B cell (primary cell): ENCODE measurements around the gene GAMT. TPM values are rescaled to one million over a fixed set of nuclear protein-coding genes. Genes with fewer than 3 reads are reported as not detected.

Experiments used
- ATAC-seq: fragments of 200-7000 bp; cut with Tn5 transposase; one replicate; pipeline ENCODE4 v1.10.0; 2021; ENCODE audit warnings: low read depth, mild to moderate bottlenecking, moderate number of reproducible peaks, moderate library complexity
- CTCF ChIA-PET: fragments of 350-600 bp; sonication (Branson Sonifier 250); formaldehyde crosslinking; loops from one replicate; lab custom pipeline; 2021; ENCODE audit warnings: antibody characterized with exemption, inconsistent platforms; lab: Charles Lee
- POLR2A ChIA-PET: fragments of 350-600 bp; sonication (Branson Sonifier 250); formaldehyde crosslinking; loops from one replicate; lab custom pipeline; 2021; ENCODE audit warnings: antibody characterized with exemption; lab: Charles Lee
- DNase-seq: peaks from one replicate; pipeline ENCODE4 v3.0.0; 2013
- H2AFZ ChIP-seq: 2 replicates; pipeline ENCODE4 v1.6.1; 2012; ENCODE audit warnings: mild to moderate bottlenecking, low read depth, low read length; ENCODE audit not compliant: insufficient read depth, poor library complexity, severe bottlenecking
- H3K27ac ChIP-seq, 2 donors: 1 replicate in 1 of 2; 2 replicates in 1 of 2; pipeline ENCODE4 v1.5.1; 2012 to 2013; ENCODE audit warnings: low read length in 2 of 2, mild to moderate bottlenecking in 2 of 2, moderate library complexity in 1 of 2
- H3K27me3 ChIP-seq, 4 experiments: fragments of 200-600 bp in 1 of 4; sonication (generic) in 1 of 4; replicated peaks in 1 of 4; 1 replicate in 2 of 4; 2 replicates in 2 of 4; pipeline versions ENCODE4 v1.6.1 to v1.7.0; 2013 to 2016; ENCODE audit warnings: low read length in 3 of 4, mild to moderate bottlenecking in 2 of 4, mixed read lengths in 1 of 4, moderate library complexity in 1 of 4; ENCODE audit not compliant: insufficient read depth in 4 of 4, control insufficient read depth in 3 of 4; ENCODE audit errors: control extremely low read depth in 1 of 4
- H3K36me3 ChIP-seq, 2 experiments: replicated peaks in 1 of 2; 1 replicate in 1 of 2; 2 replicates in 1 of 2; pipeline versions ENCODE4 v1.6.1 to v1.7.1; 2013; ENCODE audit warnings: low read length in 1 of 2; ENCODE audit not compliant: insufficient read depth in 2 of 2, control insufficient read depth in 1 of 2; ENCODE audit errors: control extremely low read depth in 1 of 2, extremely low read depth in 1 of 2
- H3K4me1 ChIP-seq, 2 donors: fragments of 200-600 bp in 1 of 2; sonication (generic) in 1 of 2; 1 replicate in 1 of 2; 2 replicates in 1 of 2; pipeline versions ENCODE4 v1.5.1 to v1.6.1; 2013 to 2017; ENCODE audit warnings: low read length in 2 of 2; ENCODE audit not compliant: control insufficient read depth in 2 of 2, insufficient read depth in 2 of 2
- H3K4me2 ChIP-seq: replicated peaks from 2 replicates; pipeline ENCODE3; 2012; ENCODE audit warnings: mild to moderate bottlenecking, low read depth, low read length; ENCODE audit not compliant: poor library complexity, severe bottlenecking
- H3K4me3 ChIP-seq, 5 experiments: fragments of 200-600 bp in 1 of 5; sonication (generic) in 1 of 5; 1 replicate in 3 of 5; 2 replicates in 2 of 5; pipeline versions ENCODE4 v1.5.1 to v1.7.0; 2011 to 2016; ENCODE audit warnings: low read length in 4 of 5, mild to moderate bottlenecking in 4 of 5, low read depth in 2 of 5, control low read depth in 1 of 5, moderate library complexity in 1 of 5; ENCODE audit not compliant: insufficient read depth in 1 of 5; ENCODE audit errors: control extremely low read depth in 1 of 5, extremely low read depth in 1 of 5
- H3K79me2 ChIP-seq: fragments of 200-600 bp; sonication (generic); one replicate; pipeline ENCODE4 v1.6.0; 2016; ENCODE audit warnings: low read length; ENCODE audit not compliant: control insufficient read depth, insufficient read depth
- H3K9ac ChIP-seq: fragments of 200-600 bp; sonication (generic); 2 replicates; pipeline ENCODE4 v1.6.1; 2017; ENCODE audit warnings: mild to moderate bottlenecking, low read length, moderate library complexity
- H3K9me3 ChIP-seq, 3 donors: one replicate each; pipeline versions ENCODE4 v1.6.1 to v1.7.1; 2013; ENCODE audit warnings: low read length in 2 of 3; ENCODE audit not compliant: control insufficient read depth in 2 of 3, insufficient read depth in 1 of 3; ENCODE audit errors: control extremely low read depth in 1 of 3
- H4K20me1 ChIP-seq: 2 replicates; pipeline ENCODE4 v1.6.0; 2012; ENCODE audit warnings: mild to moderate bottlenecking, low read length; ENCODE audit not compliant: insufficient read depth, control insufficient read depth, poor library complexity, severe bottlenecking
- H3K27ac Mint-ChIP-seq: one replicate; pipeline ENCODE4 v1.8.0; 2021; ENCODE audit warnings: mixed read lengths
- H3K27me3 Mint-ChIP-seq: one replicate; pipeline ENCODE4 v1.8.0; 2021; ENCODE audit warnings: mixed read lengths
- H3K4me1 Mint-ChIP-seq: one replicate; pipeline ENCODE4 v1.8.0; 2021; ENCODE audit warnings: mixed read lengths
- H3K4me3 Mint-ChIP-seq: one replicate; pipeline ENCODE4 v1.8.0; 2021; ENCODE audit warnings: mixed read lengths
- H3K9me3 Mint-ChIP-seq: one replicate; pipeline ENCODE4 v1.8.0; 2022; ENCODE audit warnings: mixed read lengths; ENCODE audit not compliant: insufficient read depth
- CTCF ChIP-seq: fragments of 200-600 bp; IDR thresholded peaks from one replicate; pipeline ENCODE4 v1.8.0; 2022; ENCODE audit warnings: antibody characterized with exemption, mild to moderate bottlenecking
- EZH2 ChIP-seq: IDR thresholded peaks from 2 replicates; pipeline ENCODE4 v1.6.1; 2012; ENCODE audit warnings: borderline replicate concordance, low read depth, mild to moderate bottlenecking, moderate library complexity, low read length; ENCODE audit not compliant: insufficient read depth, poor library complexity, severe bottlenecking
- WGBS: methylation state at CpG from one replicate; pipeline ENCODE4 v1.1.5; 2013; ENCODE audit warnings: missing lambda C conversion rate; ENCODE audit not compliant: insufficient coverage; 5-methylcytosine and 5-hydroxymethylcytosine counted together
- intact Hi-C: fragments of 100-400 bp; cut with micrococcal nuclease; formaldehyde crosslinking; loops from one replicate; pipeline ENCODE4 v1.10.0; 2022
- polyA plus RNA-seq: library from polyadenylated mRNA; depleted of rRNA; stranded (reverse); fragments of >200 nt; gene quantifications from 2 replicates; pipeline ENCODE4 v1.2.3, GENCODE V29; 2012
- total RNA-seq, 2 donors: library from RNA; stranded (reverse); fragments of 120-200 nt in 1 of 2; gene quantifications; 1 replicate in 1 of 2; 2 replicates in 1 of 2; pipeline versions ENCODE4 v1.2.3 to v1.2.4, GENCODE V29; 2013 to 2022

GAMT gene
- total and polyA plus RNA-seq, 2 donors (not counting 1 experiment from before 2014, with no cell fraction given): 8.8 to 12.1 TPM

DNA sequence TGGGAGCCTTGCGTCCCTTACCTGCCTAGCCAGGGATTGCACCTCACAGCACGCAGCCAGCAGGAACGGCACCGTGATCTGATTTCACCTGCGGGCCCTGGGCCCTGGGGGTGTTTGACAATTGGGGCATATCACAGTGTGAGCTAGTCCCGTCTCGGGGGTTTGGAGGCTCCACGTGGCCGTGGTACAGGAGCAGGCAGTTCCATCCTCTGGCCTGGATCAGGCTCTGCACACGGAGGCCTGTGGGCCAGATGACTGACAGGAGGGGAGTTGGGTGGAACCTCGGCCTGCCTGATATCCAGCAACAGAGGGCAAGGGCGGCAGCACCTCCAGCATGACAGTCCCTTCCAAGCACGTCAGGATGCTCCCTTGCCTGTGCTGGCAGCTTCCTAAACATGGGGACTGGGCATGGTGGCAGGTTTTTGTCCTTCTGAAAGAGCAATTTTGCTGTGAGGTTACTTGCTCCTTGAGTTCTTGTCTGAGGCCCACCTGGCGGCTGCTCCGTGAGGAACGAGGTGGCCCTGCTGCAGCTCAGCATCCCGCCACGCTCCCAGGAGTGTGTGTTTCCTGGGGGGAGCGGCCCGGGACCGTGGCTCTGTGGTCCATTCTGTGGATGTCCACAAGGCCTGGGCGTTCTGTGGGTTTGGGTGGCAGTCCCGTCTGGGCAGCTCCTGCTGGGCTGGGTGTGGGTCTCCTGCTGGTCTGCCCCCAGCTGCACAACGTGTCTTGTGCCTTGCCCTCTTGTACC lies 30.6 kb upstream of the GAMT start:
- no peak overlapping the region for H2AFZ ChIP-seq
- TF ChIP-seq EZH2: no peak
- TF ChIP-seq CTCF: no peak
- peaks cover 0 to 66% of the 10 kb centered on the region in 2 experiments for H3K36me3 ChIP-seq
- H3K9me3 ChIP-seq: no peaks in the 10 kb centered on the region
- POLR2A ChIA-PET: interaction anchor here (0.6 kb wide), 1 partner anchor 13 kb away, joined by 13 read pairs; no protein-coding TSS in a partner anchor
- no peak overlapping the region for H3K4me2 ChIP-seq
- no peaks in the 10 kb centered on the region for H3K9me3 Mint-ChIP-seq
- intact Hi-C loops: no loop called here
- CTCF ChIA-PET: no interaction called here
- no peak overlapping the region for H3K9ac ChIP-seq
- H3K4me3 Mint-ChIP-seq: no peak overlapping the region
- H3K27ac ChIP-seq: no peak overlapping the region
- no peaks in the 10 kb centered on the region for H3K27me3 Mint-ChIP-seq
- H3K4me3 ChIP-seq: no peak overlapping the region
- H4K20me1 ChIP-seq: peaks cover 60% of the 10 kb centered on the region
- H3K79me2 ChIP-seq: peaks cover 28% of the 10 kb centered on the region
- no peaks in the 10 kb centered on the region for H3K4me1 Mint-ChIP-seq
- DNase-seq (no peak), ATAC-seq (no peak)
- no peak overlapping the region for H3K27ac Mint-ChIP-seq
- 93% methylated on average over 24 of the region's 24 CpGs for WGBS
- no peaks in the 10 kb centered on the region for H3K4me1 ChIP-seq
- no peaks in the 10 kb centered on the region for H3K27me3 ChIP-seq

GRCh38 chr19:1430246-1430645 lies 28.9 kb upstream of the GAMT start:
- Mint-ChIP-seq H3K27ac (no peak overlapping the region), H3K4me3 (no peak overlapping the region), H3K9me3 (no peaks in the 10 kb centered on the region), H3K27me3 (no peaks in the 10 kb centered on the region), H3K4me1 (no peaks in the 10 kb centered on the region)
- WGBS: 97% methylated on average over 9 of the region's 14 CpGs
- Histone ChIP-seq H3K27me3 (no peaks in the 10 kb centered on the region), H3K27ac (no peak overlapping the region), H3K9me3 (no peaks in the 10 kb centered on the region), H3K4me2 (no peak overlapping the region), H3K79me2 (peaks cover 30% of the 10 kb centered on the region), H2AFZ (no peak overlapping the region), H3K4me1 (no peaks in the 10 kb centered on the region), H4K20me1 (peaks cover 72% of the 10 kb centered on the region), H3K36me3 (peaks cover 0 to 74% of the 10 kb centered on the region in 2 experiments), H3K9ac (no peak overlapping the region), H3K4me3 (no peak overlapping the region)
- CTCF ChIA-PET: no interaction called here
- intact Hi-C loops: no loop called here
- no peak for DNase-seq
- POLR2A ChIA-PET: no interaction called here
- no peak for TF ChIP-seq CTCF
- no peak for TF ChIP-seq EZH2
- no peak for ATAC-seq
